Measurements from ENCODE around the gene PMPCB.
"Not testable (repeated sequence)": the region's sequence is repeated elsewhere in the genome, so short reads cannot be mapped to it uniquely, and the experiment has no call there.

The PMPCB gene

GRCh38 chr7:103296901-103297836 lies at the start of gene PMPCB:
TSS of gene PMPCB (plus strand) at chr7:103297435. CDS start at chr7:103297460, 25 bp downstream.
- peak; percentile 88 for DNase-seq (ENCODE audit: low read depth)

GRCh38 chr7:103253699-103254506 lies 43.3 kb upstream of the PMPCB start:
- DNase-seq (ENCODE audit: low read depth): not testable (repeated sequence)

GRCh38 chr7:103264054-103264453 lies 33.2 kb upstream of the PMPCB start:
- not testable (repeated sequence) for DNase-seq (ENCODE audit: low read depth)

- DNase-seq (ENCODE audit: low read depth): not testable (repeated sequence)
Observed at GRCh38 chr7:103266229-103266628, 31.0 kb upstream of the PMPCB start.

GRCh38 chr7:103273374-103273773 lies 23.9 kb upstream of the PMPCB start:
- not testable (repeated sequence) for DNase-seq (ENCODE audit: low read depth)

GRCh38 chr7:103274867-103275266 lies 22.4 kb upstream of the PMPCB start:
- DNase-seq (ENCODE audit: low read depth): not testable (repeated sequence)

- DNase-seq (ENCODE audit: low read depth): not testable (repeated sequence)
Observed at GRCh38 chr7:103278195-103278594, 19.0 kb upstream of the PMPCB start.

GRCh38 chr7:103279636-103279962 lies 17.6 kb upstream of the PMPCB start:
- DNase-seq (ENCODE audit: low read depth): not testable (repeated sequence)

- DNase-seq (ENCODE audit: low read depth): peak; percentile 91
Observed at GRCh38 chr7:103279963-103280802, 17.1 kb upstream of the PMPCB start.

- DNase-seq (ENCODE audit: low read depth): peak; percentile 4
Observed at GRCh38 chr7:103280803-103281155, 16.5 kb upstream of the PMPCB start.

GRCh38 chr7:103282802-103283427 lies 14.3 kb upstream of the PMPCB start:
- DNase-seq (ENCODE audit: low read depth): not testable (repeated sequence)

- DNase-seq (ENCODE audit: low read depth): no peak
Observed at GRCh38 chr7:103292122-103292521, 5.1 kb upstream of the PMPCB start.

- DNase-seq (ENCODE audit: low read depth): no peak
Observed at GRCh38 chr7:103293526-103293925, 3.7 kb upstream of the PMPCB start.

GRCh38 chr7:103297837-103298179 lies 573 bp downstream of the PMPCB start:
- DNase-seq (ENCODE audit: low read depth): no peak

GRCh38 chr7:103299660-103300059 lies 2.4 kb downstream of the PMPCB start:
- DNase-seq (ENCODE audit: low read depth): no peak

GRCh38 chr7:103301441-103301840 lies 4.2 kb downstream of the PMPCB start:
- DNase-seq (ENCODE audit: low read depth): no peak

GRCh38 chr7:103307503-103308231 lies 10.4 kb downstream of the PMPCB start:
- no peak for DNase-seq (ENCODE audit: low read depth)

- DNase-seq (ENCODE audit: low read depth): no peak
Observed at GRCh38 chr7:103314852-103315251, 17.6 kb downstream of the PMPCB start.

- no peak for DNase-seq (ENCODE audit: low read depth)
Observed at GRCh38 chr7:103316380-103316941, 19.2 kb downstream of the PMPCB start.

GRCh38 chr7:103317009-103317408 lies 19.8 kb downstream of the PMPCB start:
- DNase-seq (ENCODE audit: low read depth): no peak

- no peak for DNase-seq (ENCODE audit: low read depth)
Observed at GRCh38 chr7:103325744-103326143, 28.5 kb downstream of the PMPCB start.
